Right lobe of liver (tissue), 4 donors: ENCODE results near the gene LSM3.

Experiments used
- POLR2A ChIP-seq: fragments of 450-650 bp; IDR thresholded peaks from one replicate; pipeline ENCODE4 v1.6.1; 2017; ENCODE audit warnings: antibody characterized with exemption, mild to moderate bottlenecking
- TF ChIP-seq, protein P1 (sequence below), 4 donors: fragments of 200-600 bp in 3 of 4; fragments of 450-650 bp in 1 of 4; IDR thresholded peaks; one replicate each; pipeline versions ENCODE4 v1.5.1 to v1.8.0; 2016 to 2022; ENCODE audit warnings: antibody characterized with exemption in 4 of 4, mild to moderate bottlenecking in 2 of 4
- donor health status: DM: no; HTN: no; CAD: no.
- donor health status: DM: no; HTN: no; CAD: no.
- donor health status: DM: no; HTN: yes; CAD: no.

DNA sequence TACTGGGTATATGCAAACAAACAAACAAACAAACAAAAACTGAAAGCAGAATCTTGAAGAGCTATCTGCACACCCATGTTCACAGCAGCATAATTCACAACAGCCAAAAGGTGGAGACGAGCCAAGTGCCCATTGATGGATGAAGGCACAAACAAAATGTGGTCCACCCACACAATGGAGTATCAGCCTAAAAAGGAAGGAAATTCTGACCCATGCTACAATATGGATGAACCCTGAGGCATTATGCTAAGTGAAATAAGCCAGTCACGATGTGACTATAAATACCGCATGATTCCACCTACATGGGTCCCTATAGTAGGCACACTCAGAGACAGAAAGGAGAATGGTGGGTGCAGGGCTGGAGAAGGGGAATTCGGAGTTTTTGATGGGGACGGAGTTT lies 24.3 kb upstream of the LSM3 start:
- TF ChIP-seq, protein P1, sequence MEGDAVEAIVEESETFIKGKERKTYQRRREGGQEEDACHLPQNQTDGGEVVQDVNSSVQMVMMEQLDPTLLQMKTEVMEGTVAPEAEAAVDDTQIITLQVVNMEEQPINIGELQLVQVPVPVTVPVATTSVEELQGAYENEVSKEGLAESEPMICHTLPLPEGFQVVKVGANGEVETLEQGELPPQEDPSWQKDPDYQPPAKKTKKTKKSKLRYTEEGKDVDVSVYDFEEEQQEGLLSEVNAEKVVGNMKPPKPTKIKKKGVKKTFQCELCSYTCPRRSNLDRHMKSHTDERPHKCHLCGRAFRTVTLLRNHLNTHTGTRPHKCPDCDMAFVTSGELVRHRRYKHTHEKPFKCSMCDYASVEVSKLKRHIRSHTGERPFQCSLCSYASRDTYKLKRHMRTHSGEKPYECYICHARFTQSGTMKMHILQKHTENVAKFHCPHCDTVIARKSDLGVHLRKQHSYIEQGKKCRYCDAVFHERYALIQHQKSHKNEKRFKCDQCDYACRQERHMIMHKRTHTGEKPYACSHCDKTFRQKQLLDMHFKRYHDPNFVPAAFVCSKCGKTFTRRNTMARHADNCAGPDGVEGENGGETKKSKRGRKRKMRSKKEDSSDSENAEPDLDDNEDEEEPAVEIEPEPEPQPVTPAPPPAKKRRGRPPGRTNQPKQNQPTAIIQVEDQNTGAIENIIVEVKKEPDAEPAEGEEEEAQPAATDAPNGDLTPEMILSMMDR (IDR thresholded peaks at IDR 0.05), result no peak
- TF ChIP-seq POLR2A, result no peak
